ENCODE results near the gene MRPS33. TPM values are rescaled to one million over a fixed set of nuclear protein-coding genes. Genes with fewer than 3 reads are reported as not detected.

MRPS33 gene
- total RNA-seq, 1 donor from 2014 or later = 53.8 TPM

GRCh38 chr7:141012044-141012685 lies 2.6 kb downstream of the MRPS33 start:
- no peak for FAIRE-seq

DNA sequence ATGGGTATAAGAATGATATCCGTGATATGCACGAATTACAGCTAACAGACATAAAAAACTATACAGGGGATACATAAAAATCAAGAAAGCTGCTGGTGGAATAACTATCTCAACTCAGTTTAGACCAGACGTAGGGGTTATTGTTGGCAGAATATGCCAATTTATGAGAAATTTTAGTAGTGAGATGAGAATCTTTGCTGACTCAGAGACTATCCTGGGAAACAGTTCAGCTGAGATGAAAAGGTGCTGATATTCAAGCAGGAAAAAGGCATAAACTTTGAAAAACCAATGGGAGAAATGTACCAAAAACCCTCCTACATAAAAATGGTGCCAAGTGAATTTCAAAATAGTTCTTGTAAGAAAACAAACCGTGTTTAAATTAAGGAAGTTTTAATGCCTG lies 3.3 kb downstream of the MRPS33 start:
- H3K27me3 Mint-ChIP-seq (ENCODE audit: low read depth, unreplicated experiment) = no peaks in the 10 kb centered on the region
- Histone ChIP-seq H3K9ac (ENCODE audit: low read length) (no peak overlapping the region), H2AFZ (ENCODE audit: low read depth, low read length) (no peak overlapping the region), H3K79me2 (ENCODE audit: insufficient read depth, low read length) (peaks cover 17% of the 10 kb centered on the region), H3K9me3 (ENCODE audit: insufficient read depth, low read depth, low read length) (no peaks in the 10 kb centered on the region), H3K27ac (ENCODE audit: low read depth, low read length) (no peak overlapping the region), H3K36me3 (ENCODE audit: insufficient read depth, low read length) (peaks cover 5% of the 10 kb centered on the region), H4K20me1 (ENCODE audit: insufficient read depth, low read length) (no peaks in the 10 kb centered on the region), H3K4me1 (ENCODE audit: insufficient read depth, low read length) (peaks cover 4% of the 10 kb centered on the region), H3K4me3 (ENCODE audit: insufficient read depth, low read depth, low read length) (no peak overlapping the region), H3K27me3 (ENCODE audit: insufficient read depth, low read length) (no peaks in the 10 kb centered on the region), H3K4me2 (ENCODE audit: low read length) (no peak overlapping the region)
- H3K4me3 Mint-ChIP-seq (ENCODE audit: unreplicated experiment) = peak overlapping the region; percentile 37
- DNase-seq (ENCODE audit: low read depth) (no peak), FAIRE-seq (no peak)
- no peaks in the 10 kb centered on the region for H3K9me3 Mint-ChIP-seq (ENCODE audit: unreplicated experiment)
- H3K27ac Mint-ChIP-seq (ENCODE audit: unreplicated experiment) = no peak overlapping the region
- TF ChIP-seq CTCF (IDR thresholded peaks at IDR 0.05; ENCODE audit: insufficient read depth, low read depth, low read length) (no peak), EZH2 (IDR thresholded peaks at IDR 0.05; ENCODE audit: insufficient read depth, low read length) (no peak)
- no peaks in the 10 kb centered on the region for H3K36me3 Mint-ChIP-seq (ENCODE audit: low read depth, unreplicated experiment)
- peaks cover 21% of the 10 kb centered on the region for H3K4me1 Mint-ChIP-seq (ENCODE audit: low read depth, unreplicated experiment)

More at GRCh38 chr7:141012044-141012685, 2.6 kb downstream of the MRPS33 start:
- H2AFZ ChIP-seq (ENCODE audit: low read depth, low read length) = no peak overlapping the region
- peaks cover 21% of the 10 kb centered on the region for H3K4me1 Mint-ChIP-seq (ENCODE audit: low read depth, unreplicated experiment)
- H3K9me3 ChIP-seq (ENCODE audit: insufficient read depth, low read depth, low read length) = no peaks in the 10 kb centered on the region
- peaks cover 2% of the 10 kb centered on the region for H3K36me3 ChIP-seq (ENCODE audit: insufficient read depth, low read length)
- H3K27me3 ChIP-seq (ENCODE audit: insufficient read depth, low read length) = no peaks in the 10 kb centered on the region
- no peak overlapping the region for H3K4me3 ChIP-seq (ENCODE audit: insufficient read depth, low read depth, low read length)
- no peak overlapping the region for H3K4me3 Mint-ChIP-seq (ENCODE audit: unreplicated experiment)
- no peak overlapping the region for H3K27ac ChIP-seq (ENCODE audit: low read depth, low read length)
- peak; percentile 70 for TF ChIP-seq CTCF (IDR thresholded peaks at IDR 0.05; ENCODE audit: insufficient read depth, low read depth, low read length)
- no peak for TF ChIP-seq EZH2 (IDR thresholded peaks at IDR 0.05; ENCODE audit: insufficient read depth, low read length)
- H3K27ac Mint-ChIP-seq (ENCODE audit: unreplicated experiment) = peak overlapping the region; percentile 47
- H4K20me1 ChIP-seq (ENCODE audit: insufficient read depth, low read length) = no peaks in the 10 kb centered on the region
- H3K36me3 Mint-ChIP-seq (ENCODE audit: low read depth, unreplicated experiment) = no peaks in the 10 kb centered on the region
- H3K9me3 Mint-ChIP-seq (ENCODE audit: unreplicated experiment) = no peaks in the 10 kb centered on the region
- peaks cover 17% of the 10 kb centered on the region for H3K79me2 ChIP-seq (ENCODE audit: insufficient read depth, low read length)
- DNase-seq (ENCODE audit: low read depth) = peak; percentile 23
- no peaks in the 10 kb centered on the region for H3K27me3 Mint-ChIP-seq (ENCODE audit: low read depth, unreplicated experiment)
- peaks cover 4% of the 10 kb centered on the region for H3K4me1 ChIP-seq (ENCODE audit: insufficient read depth, low read length)
- no peak overlapping the region for H3K9ac ChIP-seq (ENCODE audit: low read length)
- H3K4me2 ChIP-seq (ENCODE audit: low read length) = no peak overlapping the region

Data from astrocyte (in vitro differentiated cells and primary cell).